LNCaP clone FGC (cell line): ENCODE results near the gene PCDHGA11.
"Not testable (repeated sequence)": the region's sequence is repeated elsewhere in the genome, so short reads cannot be mapped to it uniquely, and the experiment has no call there.

ENCODE experiments used
- DNase-seq: peaks from one replicate; pipeline ENCODE4 v3.0.0-alpha.2; 2011; ENCODE audit warnings: low read depth
- H3K4me3 ChIP-seq: 2 replicates; pipeline ENCODE4 v1.5.1; 2011; ENCODE audit warnings: mild to moderate bottlenecking, low read depth, low read length, control low read depth
- TF ChIP-seq, protein P1 (sequence below): IDR thresholded peaks from 2 replicates; pipeline ENCODE4 v1.5.1; 2012; ENCODE audit warnings: mild to moderate bottlenecking; ENCODE audit not compliant: control insufficient read depth, insufficient read depth; ENCODE audit errors: extremely low read depth

The PCDHGA11 gene

GRCh38 chr5:141431286-141431685 lies 10.4 kb downstream of the PCDHGA11 start:
- TF ChIP-seq, protein P1, sequence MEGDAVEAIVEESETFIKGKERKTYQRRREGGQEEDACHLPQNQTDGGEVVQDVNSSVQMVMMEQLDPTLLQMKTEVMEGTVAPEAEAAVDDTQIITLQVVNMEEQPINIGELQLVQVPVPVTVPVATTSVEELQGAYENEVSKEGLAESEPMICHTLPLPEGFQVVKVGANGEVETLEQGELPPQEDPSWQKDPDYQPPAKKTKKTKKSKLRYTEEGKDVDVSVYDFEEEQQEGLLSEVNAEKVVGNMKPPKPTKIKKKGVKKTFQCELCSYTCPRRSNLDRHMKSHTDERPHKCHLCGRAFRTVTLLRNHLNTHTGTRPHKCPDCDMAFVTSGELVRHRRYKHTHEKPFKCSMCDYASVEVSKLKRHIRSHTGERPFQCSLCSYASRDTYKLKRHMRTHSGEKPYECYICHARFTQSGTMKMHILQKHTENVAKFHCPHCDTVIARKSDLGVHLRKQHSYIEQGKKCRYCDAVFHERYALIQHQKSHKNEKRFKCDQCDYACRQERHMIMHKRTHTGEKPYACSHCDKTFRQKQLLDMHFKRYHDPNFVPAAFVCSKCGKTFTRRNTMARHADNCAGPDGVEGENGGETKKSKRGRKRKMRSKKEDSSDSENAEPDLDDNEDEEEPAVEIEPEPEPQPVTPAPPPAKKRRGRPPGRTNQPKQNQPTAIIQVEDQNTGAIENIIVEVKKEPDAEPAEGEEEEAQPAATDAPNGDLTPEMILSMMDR: no peak
- no peak overlapping the region; the same call in 1 of the 2 replicates for H3K4me3 ChIP-seq
- DNase-seq: no peak

DNA sequence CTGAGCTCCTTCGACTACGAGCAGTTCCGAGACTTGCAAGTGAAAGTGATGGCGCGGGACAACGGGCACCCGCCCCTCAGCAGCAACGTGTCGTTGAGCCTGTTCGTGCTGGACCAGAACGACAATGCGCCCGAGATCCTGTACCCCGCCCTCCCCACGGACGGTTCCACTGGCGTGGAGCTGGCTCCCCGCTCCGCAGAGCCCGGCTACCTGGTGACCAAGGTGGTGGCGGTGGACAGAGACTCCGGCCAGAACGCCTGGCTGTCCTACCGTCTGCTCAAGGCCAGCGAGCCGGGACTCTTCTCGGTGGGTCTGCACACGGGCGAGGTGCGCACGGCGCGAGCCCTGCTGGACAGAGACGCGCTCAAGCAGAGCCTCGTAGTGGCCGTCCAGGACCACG lies 11.5 kb downstream of the PCDHGA11 start:
- not testable (repeated sequence) for H3K4me3 ChIP-seq, DNase-seq

- DNase-seq, H3K4me3 ChIP-seq: not testable (repeated sequence)
Measured at GRCh38 chr5:141432726-141433125, 11.9 kb downstream of the PCDHGA11 start.

DNA sequence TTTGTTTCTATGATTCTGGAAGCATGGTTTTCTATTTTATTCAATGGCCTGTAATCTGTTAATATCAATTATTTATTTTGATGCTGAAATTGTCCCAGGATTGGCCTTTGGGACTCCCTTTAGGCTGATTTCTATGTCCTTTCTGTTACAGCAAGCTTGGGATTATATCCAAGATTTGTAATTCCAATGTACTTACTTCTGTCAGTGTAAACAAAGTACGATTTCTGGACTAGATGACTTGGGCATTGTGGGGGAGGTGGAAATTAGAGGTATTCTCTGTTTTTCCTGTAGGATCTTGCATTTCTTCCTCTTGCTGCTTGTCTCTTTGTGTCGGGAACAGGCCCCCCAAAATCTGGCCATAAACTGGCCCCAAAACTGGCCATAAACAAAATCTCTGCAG lies 13.2 kb downstream of the PCDHGA11 start:
- H3K4me3 ChIP-seq: no peak overlapping the region

DNA sequence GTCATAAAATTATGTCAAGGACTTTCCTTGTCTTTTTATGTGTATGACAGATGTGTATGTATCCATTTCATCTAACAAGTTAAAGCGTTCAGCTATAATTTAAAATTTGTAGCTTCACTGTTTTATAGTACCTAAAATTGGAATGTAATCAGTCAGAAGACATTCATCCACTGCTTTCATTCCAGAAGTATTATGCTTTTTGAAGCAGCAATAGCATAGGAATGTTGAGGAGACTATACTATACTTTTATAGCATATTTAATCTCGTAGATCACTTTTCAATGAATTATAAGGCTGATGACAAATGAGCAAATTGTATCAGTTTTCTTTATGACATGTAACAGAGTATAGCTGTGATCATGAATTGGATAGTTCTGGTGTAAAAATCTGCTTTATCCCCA lies 16.4 kb downstream of the PCDHGA11 start:
- TF ChIP-seq, protein P1: no peak
- no peak overlapping the region for H3K4me3 ChIP-seq
- DNase-seq: no peak

More for the DNA sequence above, 13.2 kb downstream of the PCDHGA11 start:
- no peak for DNase-seq
- TF ChIP-seq, protein P1: no peak

- TF ChIP-seq, protein P1: no peak
- no peak for DNase-seq
Measured at GRCh38 chr5:141439411-141440141, 18.7 kb downstream of the PCDHGA11 start.

GRCh38 chr5:141440341-141440740 lies 19.5 kb downstream of the PCDHGA11 start:
- TF ChIP-seq, protein P1: no peak
- DNase-seq: no peak
- no peak overlapping the region for H3K4me3 ChIP-seq

More at GRCh38 chr5:141439411-141440141, 18.7 kb downstream of the PCDHGA11 start:
- no peak overlapping the region for H3K4me3 ChIP-seq

- TF ChIP-seq, protein P1: no peak
- H3K4me3 ChIP-seq: no peak overlapping the region
- DNase-seq: no peak
Measured at GRCh38 chr5:141441571-141442170, 20.8 kb downstream of the PCDHGA11 start.
